Bronchial epithelial cell (primary cell): ENCODE data around the gene SEMA7A. TPM values are rescaled to one million over a fixed set of nuclear protein-coding genes. Genes with fewer than 3 reads are reported as not detected.

Source experiments
- DNase-seq: peaks from one replicate; pipeline ENCODE4 v3.0.0-alpha.2; 2010; ENCODE audit warnings: low read depth
- FAIRE-seq: peaks from 2 replicates; lab custom pipeline; 2011; peaks lifted over from hg19 to GRCh38; lab: Jason Lieb, UNC
- H3K27me3 ChIP-seq: 2 replicates; pipeline ENCODE4 v1.5.1; 2011; ENCODE audit warnings: low read length; ENCODE audit not compliant: control insufficient read depth, insufficient read depth
- H3K36me3 ChIP-seq: 2 replicates; pipeline ENCODE4 v1.5.1; 2011; ENCODE audit warnings: low read length; ENCODE audit not compliant: control insufficient read depth, insufficient read depth
- H3K4me3 ChIP-seq: 2 replicates; pipeline ENCODE4 v1.5.1; 2011; ENCODE audit warnings: mild to moderate bottlenecking, low read depth, low read length, control low read depth
- CTCF ChIP-seq: IDR thresholded peaks from 2 replicates; pipeline ENCODE4 v1.5.1; 2011; ENCODE audit warnings: mild to moderate bottlenecking, moderate library complexity, low read length, control low read depth, inconsistent platforms; ENCODE audit not compliant: insufficient read depth, severe bottlenecking
- total RNA-seq: library from RNA; depleted of rRNA; stranded (reverse); fragments of >200 nt; gene quantifications from 2 replicates; pipeline ENCODE4 v1.2.1, GENCODE V29; 2014

The SEMA7A gene
- total RNA-seq, 1 donor from 2014 or later = 5.3 TPM

GRCh38 chr15:74384566-74384880 is 49.2 kb downstream of the SEMA7A start:
- DNase-seq (no peak), FAIRE-seq (no peak)
- Histone ChIP-seq H3K4me3 (no peak overlapping the region), H3K36me3 (no peaks in the 10 kb centered on the region), H3K27me3 (no peaks in the 10 kb centered on the region)
- TF ChIP-seq CTCF = no peak

GRCh38 chr15:74383695-74384565 is 49.8 kb downstream of the SEMA7A start:
- H3K4me3 ChIP-seq = no peak overlapping the region
- no peaks in the 10 kb centered on the region for H3K27me3 ChIP-seq
- DNase-seq = peak; percentile 99
- TF ChIP-seq CTCF = no peak
- FAIRE-seq = peak; percentile 91
- H3K36me3 ChIP-seq = no peaks in the 10 kb centered on the region

GRCh38 chr15:74383286-74383685 is 50.5 kb downstream of the SEMA7A start:
- Histone ChIP-seq H3K36me3 (no peaks in the 10 kb centered on the region), H3K27me3 (no peaks in the 10 kb centered on the region), H3K4me3 (no peak overlapping the region)
- DNase-seq (no peak), FAIRE-seq (no peak)
- no peak for TF ChIP-seq CTCF

- DNase-seq (peak; percentile 76), FAIRE-seq (no peak)
- peak; percentile 99 for TF ChIP-seq CTCF
- H3K36me3 ChIP-seq = no peaks in the 10 kb centered on the region
- no peaks in the 10 kb centered on the region for H3K27me3 ChIP-seq
- no peak overlapping the region for H3K4me3 ChIP-seq
Measured at GRCh38 chr15:74382004-74382816, 51.5 kb downstream of the SEMA7A start.

- no peak for TF ChIP-seq CTCF
- DNase-seq = no peak
Measured at GRCh38 chr15:74381481-74381880, 52.3 kb downstream of the SEMA7A start.

GRCh38 chr15:74381190-74381453 is 52.6 kb downstream of the SEMA7A start:
- no peaks in the 10 kb centered on the region for H3K27me3 ChIP-seq
- DNase-seq (no peak), FAIRE-seq (no peak)
- TF ChIP-seq CTCF = no peak
- no peak overlapping the region for H3K4me3 ChIP-seq
- H3K36me3 ChIP-seq = no peaks in the 10 kb centered on the region

More at GRCh38 chr15:74381481-74381880, 52.3 kb downstream of the SEMA7A start:
- no peaks in the 10 kb centered on the region for H3K27me3 ChIP-seq
- H3K4me3 ChIP-seq = no peak overlapping the region
- no peak for FAIRE-seq
- H3K36me3 ChIP-seq = no peaks in the 10 kb centered on the region
